IMR-90 (cell line): ENCODE measurements around the gene SSX2IP.

Source experiments
- CEBPB ChIP-seq: IDR thresholded peaks from 2 replicates; pipeline ENCODE4 v1.6.1; 2012; ENCODE audit warnings: low read depth, low read length, improper control_type of control experiment
- FOS ChIP-seq: fragments of 150-350 bp; IDR thresholded peaks from 2 replicates; pipeline ENCODE4 v1.6.1; 2016; ENCODE audit warnings: low read depth, low read length
- MAFK ChIP-seq: IDR thresholded peaks from 2 replicates; pipeline ENCODE4 v1.6.1; 2012; ENCODE audit warnings: low read depth, low read length, improper control_type of control experiment
- MAZ ChIP-seq: IDR thresholded peaks from 2 replicates; pipeline ENCODE4 v1.6.1; 2012; ENCODE audit warnings: low read depth, mild to moderate bottlenecking, low read length, improper control_type of control experiment, moderate library complexity, borderline replicate concordance
- MXI1 ChIP-seq: IDR thresholded peaks from 2 replicates; pipeline ENCODE4 v1.6.1; 2012; ENCODE audit warnings: low read depth, mild to moderate bottlenecking, low read length, moderate library complexity, borderline replicate concordance
- POLR2A ChIP-seq: IDR thresholded peaks from 2 replicates; pipeline ENCODE4 v1.6.1; 2012; ENCODE audit warnings: mild to moderate bottlenecking, low read depth, low read length
- RAD21 ChIP-seq: IDR thresholded peaks from 2 replicates; pipeline ENCODE4 v1.6.1; 2012; ENCODE audit warnings: low read length, improper control_type of control experiment
- RCOR1 ChIP-seq: IDR thresholded peaks from 2 replicates; pipeline ENCODE4 v1.6.1; 2012; ENCODE audit warnings: mild to moderate bottlenecking, low read length, improper control_type of control experiment; ENCODE audit not compliant: insufficient replicate concordance
- SMC3 ChIP-seq: fragments of 150-350 bp; IDR thresholded peaks from 2 replicates; pipeline ENCODE4 v1.6.1; 2016; ENCODE audit warnings: low read depth, mild to moderate bottlenecking, antibody characterized with exemption, low read length, moderate library complexity
- TF ChIP-seq, protein P1 (sequence below): conservative IDR thresholded peaks from 2 replicates; pipeline ENCODE4 v1.5.1; 2012; ENCODE audit warnings: mild to moderate bottlenecking, low read depth, low read length, improper control_type of control experiment
- TF ChIP-seq, protein P2 (sequence below): fragments of 150-350 bp; IDR thresholded peaks from 2 replicates; pipeline ENCODE4 v1.6.1; 2016; ENCODE audit warnings: low read depth, mild to moderate bottlenecking, low read length, moderate library complexity, borderline replicate concordance
- TF ChIP-seq, protein P3 (sequence below): fragments of 150-350 bp; IDR thresholded peaks from 2 replicates; pipeline ENCODE4 v1.6.1; 2017; ENCODE audit warnings: mild to moderate bottlenecking, antibody characterized with exemption, low read length, low read depth

DNA sequence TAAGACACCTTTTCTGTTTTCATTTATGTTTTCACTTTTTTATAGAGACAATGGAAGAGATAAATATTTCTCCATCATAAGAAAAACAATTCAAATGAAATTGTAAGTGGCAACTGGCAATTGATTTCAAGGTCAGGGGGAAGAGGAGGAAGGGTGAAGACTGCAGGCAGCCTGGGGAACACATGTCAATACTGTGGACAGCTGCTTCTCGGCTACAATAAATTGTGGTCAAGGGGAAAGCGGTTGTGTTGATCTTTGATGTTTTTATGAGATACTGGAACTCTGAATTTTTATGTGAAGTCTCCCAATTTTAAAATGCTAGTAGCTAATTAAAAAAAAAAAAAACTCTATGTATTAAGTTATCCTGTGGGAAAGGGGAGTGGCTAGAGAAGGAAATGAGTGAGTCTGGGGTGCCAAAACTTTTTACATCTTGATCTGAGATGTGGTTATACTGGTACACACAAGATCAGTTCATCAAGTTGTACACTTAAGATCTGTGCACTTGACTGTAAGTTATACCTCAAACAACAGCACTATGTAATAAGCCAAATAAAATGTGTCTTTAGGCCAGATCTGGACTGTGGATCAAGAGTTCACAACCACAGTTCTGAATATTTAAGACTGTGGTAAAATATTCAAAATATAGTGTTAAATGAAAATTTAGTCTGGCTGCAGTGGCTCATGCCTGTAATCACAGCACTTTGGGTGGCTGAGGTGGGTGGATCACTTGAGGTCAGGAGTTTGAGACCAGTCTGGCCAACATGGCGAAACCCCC is 18.0 kb downstream of the SSX2IP start:
- TF ChIP-seq, protein P1, sequence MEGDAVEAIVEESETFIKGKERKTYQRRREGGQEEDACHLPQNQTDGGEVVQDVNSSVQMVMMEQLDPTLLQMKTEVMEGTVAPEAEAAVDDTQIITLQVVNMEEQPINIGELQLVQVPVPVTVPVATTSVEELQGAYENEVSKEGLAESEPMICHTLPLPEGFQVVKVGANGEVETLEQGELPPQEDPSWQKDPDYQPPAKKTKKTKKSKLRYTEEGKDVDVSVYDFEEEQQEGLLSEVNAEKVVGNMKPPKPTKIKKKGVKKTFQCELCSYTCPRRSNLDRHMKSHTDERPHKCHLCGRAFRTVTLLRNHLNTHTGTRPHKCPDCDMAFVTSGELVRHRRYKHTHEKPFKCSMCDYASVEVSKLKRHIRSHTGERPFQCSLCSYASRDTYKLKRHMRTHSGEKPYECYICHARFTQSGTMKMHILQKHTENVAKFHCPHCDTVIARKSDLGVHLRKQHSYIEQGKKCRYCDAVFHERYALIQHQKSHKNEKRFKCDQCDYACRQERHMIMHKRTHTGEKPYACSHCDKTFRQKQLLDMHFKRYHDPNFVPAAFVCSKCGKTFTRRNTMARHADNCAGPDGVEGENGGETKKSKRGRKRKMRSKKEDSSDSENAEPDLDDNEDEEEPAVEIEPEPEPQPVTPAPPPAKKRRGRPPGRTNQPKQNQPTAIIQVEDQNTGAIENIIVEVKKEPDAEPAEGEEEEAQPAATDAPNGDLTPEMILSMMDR: no peak
- TF ChIP-seq CEBPB (no peak), POLR2A (no peak), SMC3 (no peak), MXI1 (no peak), RAD21 (no peak), MAFK (no peak), MAZ (no peak), FOS (no peak), RCOR1 (no peak)
- TF ChIP-seq, protein P2, sequence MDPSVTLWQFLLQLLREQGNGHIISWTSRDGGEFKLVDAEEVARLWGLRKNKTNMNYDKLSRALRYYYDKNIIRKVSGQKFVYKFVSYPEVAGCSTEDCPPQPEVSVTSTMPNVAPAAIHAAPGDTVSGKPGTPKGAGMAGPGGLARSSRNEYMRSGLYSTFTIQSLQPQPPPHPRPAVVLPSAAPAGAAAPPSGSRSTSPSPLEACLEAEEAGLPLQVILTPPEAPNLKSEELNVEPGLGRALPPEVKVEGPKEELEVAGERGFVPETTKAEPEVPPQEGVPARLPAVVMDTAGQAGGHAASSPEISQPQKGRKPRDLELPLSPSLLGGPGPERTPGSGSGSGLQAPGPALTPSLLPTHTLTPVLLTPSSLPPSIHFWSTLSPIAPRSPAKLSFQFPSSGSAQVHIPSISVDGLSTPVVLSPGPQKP: no peak
- TF ChIP-seq, protein P3, sequence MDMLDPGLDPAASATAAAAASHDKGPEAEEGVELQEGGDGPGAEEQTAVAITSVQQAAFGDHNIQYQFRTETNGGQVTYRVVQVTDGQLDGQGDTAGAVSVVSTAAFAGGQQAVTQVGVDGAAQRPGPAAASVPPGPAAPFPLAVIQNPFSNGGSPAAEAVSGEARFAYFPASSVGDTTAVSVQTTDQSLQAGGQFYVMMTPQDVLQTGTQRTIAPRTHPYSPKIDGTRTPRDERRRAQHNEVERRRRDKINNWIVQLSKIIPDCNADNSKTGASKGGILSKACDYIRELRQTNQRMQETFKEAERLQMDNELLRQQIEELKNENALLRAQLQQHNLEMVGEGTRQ: no peak
